GM19452 (cell line): ENCODE results near the gene GRM8.
A peak's percentile ranks its signal among the peaks of the same experiment; 100 is the strongest.

ENCODE experiments used
- ATAC-seq: cut with Tn5 transposase; IDR thresholded peaks from one replicate; pipeline ENCODE4 v1.9.1; 2021; ENCODE audit not compliant: unreplicated experiment

GRM8 gene

GRCh38 chr7:127231415-127231814 is 21.3 kb downstream of the GRM8 start:
- no peak for ATAC-seq

DNA sequence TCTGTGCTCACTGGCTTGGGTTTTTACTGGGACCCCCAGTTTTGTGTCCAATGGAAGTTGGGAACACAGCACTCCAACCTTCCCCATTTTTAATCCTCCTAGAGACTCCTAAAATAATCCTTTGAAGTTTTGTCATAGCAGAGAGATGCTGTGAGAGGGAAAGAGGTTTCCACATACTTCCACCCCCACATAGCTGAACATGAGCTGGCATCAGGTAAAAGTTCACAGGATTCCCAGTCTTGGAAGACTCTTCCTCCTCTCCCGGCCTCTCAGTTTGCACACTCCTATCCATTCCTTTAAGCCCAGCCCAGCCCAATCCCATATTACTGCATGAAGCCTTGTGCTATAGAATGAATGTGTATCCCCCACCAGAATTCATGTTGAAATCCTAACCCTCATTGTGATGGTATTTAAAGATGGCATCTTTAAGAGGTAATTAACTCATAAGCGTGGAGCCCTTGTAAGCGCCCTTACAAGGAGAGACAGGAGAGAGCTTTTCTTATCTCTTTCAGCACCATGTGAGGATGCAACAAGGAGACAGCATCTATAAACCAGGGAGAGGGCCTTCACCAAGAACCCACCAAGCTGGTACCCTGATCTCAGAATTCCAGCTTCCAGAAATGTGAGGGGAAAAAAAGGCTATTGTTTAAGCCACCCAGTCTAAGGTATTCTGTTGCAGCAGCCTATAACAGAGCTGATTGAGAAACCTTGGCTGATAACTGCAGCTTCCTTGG is 22.4 kb downstream of the GRM8 start:
- no peak for ATAC-seq

DNA sequence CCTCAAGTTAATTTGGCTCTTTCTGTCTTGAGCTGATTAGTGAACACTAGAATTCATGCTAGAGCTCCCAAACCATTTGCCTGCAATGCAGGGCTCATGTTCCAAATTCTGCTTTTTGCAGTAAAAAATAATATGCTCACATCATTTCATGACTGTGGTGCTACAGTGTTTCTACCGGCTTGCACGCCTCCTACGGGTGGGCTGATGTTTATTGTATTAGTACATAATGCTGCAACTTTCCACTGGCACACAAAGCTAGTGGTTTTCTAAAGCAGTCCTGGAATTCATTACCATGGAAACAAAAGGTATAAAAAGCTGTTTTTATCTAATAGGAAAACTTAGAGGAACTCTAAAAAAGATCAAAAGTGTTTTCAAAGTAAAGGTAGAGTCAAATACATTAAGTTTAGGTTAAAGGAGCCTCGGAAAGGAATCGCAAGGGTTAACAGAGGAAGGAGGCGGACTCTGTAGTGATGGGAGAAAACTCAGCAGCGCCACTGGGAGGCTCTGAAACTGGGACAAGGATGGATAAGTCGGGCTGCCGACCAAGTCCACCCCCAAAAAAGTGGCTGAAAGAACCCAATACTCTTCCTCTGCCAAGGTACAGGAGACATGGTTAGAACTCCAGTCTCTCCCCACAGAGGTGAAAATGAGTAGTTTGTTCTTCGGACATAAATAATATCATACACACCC is 25.9 kb downstream of the GRM8 start:
- no peak for ATAC-seq

GRCh38 chr7:127221731-127222130 is 31.0 kb downstream of the GRM8 start:
- no peak for ATAC-seq

GRCh38 chr7:127214956-127215718 is 37.6 kb downstream of the GRM8 start:
- no peak for ATAC-seq

GRCh38 chr7:127209886-127210285 is 42.9 kb downstream of the GRM8 start:
- ATAC-seq, result no peak

- ATAC-seq, result no peak
These were observed 43.9 kb downstream of the GRM8 start for GRCh38 chr7:127208860-127209259.

DNA sequence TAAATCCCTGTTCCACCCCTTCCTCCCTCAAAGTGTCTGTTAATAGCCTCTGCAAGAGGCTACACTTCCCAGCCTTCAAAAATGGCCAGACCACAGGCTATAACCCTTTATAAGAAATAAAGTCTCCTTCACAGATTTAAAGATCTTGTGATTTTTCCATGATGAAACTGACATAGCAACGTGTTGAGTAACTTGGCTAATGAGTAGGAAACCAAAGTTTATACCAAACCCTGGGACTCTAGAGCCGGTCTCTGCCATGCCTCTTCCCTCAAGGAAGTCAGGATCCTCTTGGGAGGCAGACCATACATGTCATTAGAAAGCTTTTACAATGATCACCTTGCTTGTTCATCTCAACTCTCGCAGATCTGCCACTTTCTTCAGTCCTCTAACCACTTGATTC is 44.4 kb downstream of the GRM8 start:
- ATAC-seq, result no peak

GRCh38 chr7:127207806-127208205 is 44.9 kb downstream of the GRM8 start:
- ATAC-seq, result no peak

- no peak for ATAC-seq
These were observed 45.5 kb downstream of the GRM8 start for GRCh38 chr7:127207230-127207629.

GRCh38 chr7:127194571-127194970 is 58.2 kb downstream of the GRM8 start:
- no peak for ATAC-seq

- ATAC-seq, result no peak
These were observed 62.9 kb downstream of the GRM8 start for GRCh38 chr7:127189886-127190285.

- ATAC-seq, result no peak
These were observed 63.7 kb downstream of the GRM8 start for GRCh38 chr7:127189074-127189473.

- ATAC-seq, result no peak
These were observed 65.0 kb downstream of the GRM8 start for GRCh38 chr7:127187740-127188139.

DNA sequence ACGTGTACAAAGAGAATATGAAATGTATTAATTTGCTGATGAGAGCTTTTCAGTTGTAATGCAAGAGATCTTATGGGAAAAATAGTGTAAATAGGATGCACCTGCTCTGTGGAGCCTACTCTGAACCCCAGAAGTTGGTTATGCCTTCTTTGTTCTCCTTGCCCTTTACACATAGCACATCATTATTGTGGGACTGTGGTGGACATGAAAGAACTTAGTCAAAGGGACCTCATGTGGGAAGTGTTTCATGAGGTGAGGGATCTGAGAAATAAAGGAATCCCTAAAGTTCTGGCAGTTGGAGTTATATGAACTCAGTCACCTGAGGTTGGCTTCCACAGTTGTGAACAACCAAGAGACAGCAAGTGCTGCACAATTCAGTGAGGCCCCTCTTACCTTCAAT is 66.1 kb downstream of the GRM8 start:
- no peak for ATAC-seq

DNA sequence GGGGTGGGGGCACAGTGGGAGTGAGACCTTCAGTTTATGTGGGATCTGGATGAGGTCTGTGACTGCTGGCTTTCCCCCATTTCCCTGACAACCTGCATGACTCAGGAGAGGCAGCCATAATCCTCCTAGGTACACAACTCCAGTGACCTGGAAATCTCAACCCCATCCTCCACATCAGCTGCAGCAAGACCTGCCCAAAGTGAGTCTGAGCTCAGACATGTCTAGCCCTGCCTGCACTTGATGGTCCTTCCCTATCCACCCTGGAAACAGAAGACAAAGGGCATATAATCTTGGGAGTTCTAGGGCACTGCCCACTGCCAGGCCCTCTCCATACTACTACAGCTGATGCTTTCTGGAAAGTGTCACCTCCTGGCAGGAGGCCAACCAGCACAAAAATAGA is 75.6 kb downstream of the GRM8 start:
- ATAC-seq, result no peak

GRCh38 chr7:127162366-127162765 is 90.4 kb downstream of the GRM8 start:
- no peak for ATAC-seq

DNA sequence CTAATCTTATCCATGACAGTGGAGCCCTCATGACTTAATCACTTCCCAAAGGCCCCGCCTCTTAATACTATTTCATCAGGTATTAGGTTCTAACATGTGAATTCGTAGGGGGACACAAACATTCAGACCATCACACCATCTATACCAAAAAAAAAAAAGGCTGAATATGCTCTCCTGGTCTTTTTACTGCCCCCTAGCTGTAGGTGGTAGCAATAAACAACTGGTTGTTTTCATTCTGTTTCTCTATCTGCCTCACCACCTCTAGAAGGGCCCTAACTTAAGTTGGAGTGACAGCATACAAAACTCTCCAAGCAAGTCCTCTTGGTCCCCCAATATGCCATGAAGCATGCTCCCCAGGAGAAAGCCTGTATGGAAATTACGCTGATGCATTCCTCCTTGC is 94.1 kb downstream of the GRM8 start:
- peak; percentile 59 for ATAC-seq

DNA sequence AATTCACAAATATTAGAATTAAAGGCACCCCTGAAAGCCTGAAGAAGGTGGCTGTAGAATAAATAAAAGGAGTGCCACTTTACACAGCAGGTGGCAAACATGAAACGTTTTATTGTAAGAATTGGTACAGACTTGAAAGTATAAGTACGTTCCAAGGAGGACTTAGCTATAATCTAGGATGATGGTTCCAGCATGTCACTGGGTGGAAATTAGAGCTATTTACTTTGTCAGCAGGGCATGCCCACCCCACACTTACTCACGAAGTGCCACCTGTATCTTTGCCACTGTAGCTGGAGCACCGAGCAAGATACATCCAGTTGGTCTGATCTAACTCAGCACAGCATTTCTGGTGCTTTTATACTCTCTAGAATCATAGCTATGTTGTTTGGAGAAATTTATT is 97.8 kb downstream of the GRM8 start:
- no peak for ATAC-seq

GRCh38 chr7:127154101-127154500 is 98.6 kb downstream of the GRM8 start:
- no peak for ATAC-seq

DNA sequence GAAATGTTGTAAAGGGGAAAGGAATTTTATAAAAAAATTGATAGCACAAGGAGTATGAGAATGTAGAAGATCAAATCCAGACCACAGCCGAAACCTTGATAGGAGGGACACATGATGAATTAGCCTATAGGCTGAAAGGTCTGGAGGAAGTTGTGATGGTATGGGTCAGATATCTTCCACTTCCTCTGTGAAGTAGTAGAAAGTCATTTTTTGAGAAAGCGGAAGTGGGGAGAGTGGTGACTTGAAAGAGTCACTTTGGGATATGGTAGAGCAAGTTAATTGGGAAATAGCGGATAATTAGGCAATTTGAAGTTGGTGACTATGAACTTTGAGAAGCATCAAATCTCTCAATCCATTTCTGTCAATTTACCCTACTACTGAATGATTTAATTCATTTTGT is 99.4 kb downstream of the GRM8 start:
- ATAC-seq, result no peak

DNA sequence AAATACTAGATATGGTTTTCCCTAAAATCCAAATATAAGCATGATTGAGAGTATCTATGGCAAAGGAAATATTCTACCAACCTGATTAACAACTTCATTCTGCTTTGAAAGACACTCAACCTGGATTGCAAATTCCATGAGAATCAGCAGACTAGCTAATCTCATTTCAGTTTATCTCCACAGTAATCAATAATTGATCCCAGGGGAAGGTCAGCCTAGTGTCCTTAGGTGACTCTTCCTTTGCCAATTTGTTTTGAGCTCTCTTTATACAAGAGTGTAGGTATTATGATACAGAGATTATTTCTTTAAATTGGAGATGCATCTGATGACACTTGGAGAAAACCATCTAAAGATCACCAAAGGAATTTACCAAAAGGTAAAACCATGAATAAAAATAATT is 100.3 kb downstream of the GRM8 start:
- ATAC-seq, result no peak
